Midbrain (tissue), 1 donor: ENCODE data around the gene RNF19B.
A peak's percentile ranks its signal among the peaks of the same experiment; 100 is the strongest.
"Not testable (repeated sequence)": the region's sequence is repeated elsewhere in the genome, so short reads cannot be mapped to it uniquely, and the experiment has no call there.

Source experiments
- DNase-seq: peaks from one replicate; lab custom pipeline; 2025; lab: John Stamatoyannopoulos, UW

Gene RNF19B

DNA sequence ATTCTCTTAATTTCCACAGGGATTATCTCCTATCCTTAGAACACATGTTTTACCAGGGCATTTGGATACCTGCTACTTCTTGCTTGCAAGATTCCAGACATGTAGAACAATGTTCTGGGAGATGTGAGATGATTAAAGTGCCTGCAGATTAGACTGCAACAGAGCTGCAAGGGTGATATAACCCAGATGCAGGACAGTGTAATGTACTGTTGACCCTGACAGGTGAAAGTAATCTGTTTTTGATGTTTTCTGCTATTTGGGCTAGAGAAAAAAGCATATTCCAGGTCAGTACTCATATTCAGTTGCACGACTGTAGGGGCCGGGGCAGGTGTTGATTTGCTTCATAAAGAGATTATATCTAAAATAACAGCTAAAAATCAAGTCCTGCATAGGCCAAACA is 36.3 kb downstream of the RNF19B start:
- no peak for DNase-seq

GRCh38 chr1:32927441-32927840 is 37.2 kb downstream of the RNF19B start:
- no peak for DNase-seq

DNA sequence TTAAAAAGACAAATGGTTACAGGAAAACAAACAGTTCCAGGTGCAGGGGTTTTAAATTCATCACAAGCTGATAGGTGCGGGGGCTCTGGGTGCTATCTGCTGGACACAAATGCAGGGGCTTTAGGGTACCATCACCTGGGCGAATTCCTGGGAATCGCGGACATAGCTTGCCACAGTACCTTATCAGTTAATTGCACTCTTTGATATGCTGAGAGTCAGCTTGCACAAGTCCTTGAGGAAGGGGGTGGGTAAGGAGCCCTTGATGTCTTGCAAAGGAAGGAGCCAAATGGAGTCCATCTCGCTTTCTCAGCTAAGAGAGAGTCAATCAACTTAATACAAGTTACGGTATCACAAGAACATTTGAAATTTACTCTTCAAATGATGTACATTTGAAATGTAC is 38.0 kb downstream of the RNF19B start:
- no peak for DNase-seq

DNA sequence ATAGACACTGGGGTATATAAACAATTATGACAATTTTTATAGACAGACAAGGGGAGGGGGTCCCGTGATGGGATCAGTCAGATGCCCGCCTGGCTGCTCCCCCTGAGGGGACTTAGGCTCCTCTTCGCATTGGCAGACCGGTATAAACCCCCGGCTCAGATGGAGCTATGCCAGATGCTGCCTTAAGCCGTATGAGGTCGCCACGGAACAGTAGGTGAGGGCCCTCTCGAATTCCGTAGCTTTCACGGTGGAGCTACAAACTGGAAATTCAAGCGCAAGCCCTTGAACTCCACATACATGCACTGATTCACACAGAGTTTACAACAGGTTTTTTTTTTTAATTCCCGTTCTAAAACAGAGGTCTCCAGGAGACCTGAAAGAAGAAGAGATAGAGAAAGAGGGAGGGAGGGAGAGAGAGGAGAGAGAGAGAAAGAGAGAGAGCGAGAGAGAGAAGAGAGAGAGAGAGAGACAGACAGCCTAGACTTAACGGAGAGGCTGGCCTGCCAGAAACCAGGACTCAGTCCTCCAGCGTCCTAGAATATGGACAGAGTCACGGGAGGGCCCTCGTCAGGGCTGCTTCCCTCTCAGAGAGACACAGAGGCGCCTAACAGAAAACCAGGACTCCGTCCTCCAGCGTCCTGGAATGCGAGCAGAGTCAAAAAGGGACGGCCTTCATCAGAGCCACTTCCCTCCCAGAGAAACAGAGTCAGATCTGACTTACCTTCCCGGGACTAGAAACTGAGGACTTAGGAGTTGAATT is 39.0 kb downstream of the RNF19B start:
- no peak for DNase-seq

DNA sequence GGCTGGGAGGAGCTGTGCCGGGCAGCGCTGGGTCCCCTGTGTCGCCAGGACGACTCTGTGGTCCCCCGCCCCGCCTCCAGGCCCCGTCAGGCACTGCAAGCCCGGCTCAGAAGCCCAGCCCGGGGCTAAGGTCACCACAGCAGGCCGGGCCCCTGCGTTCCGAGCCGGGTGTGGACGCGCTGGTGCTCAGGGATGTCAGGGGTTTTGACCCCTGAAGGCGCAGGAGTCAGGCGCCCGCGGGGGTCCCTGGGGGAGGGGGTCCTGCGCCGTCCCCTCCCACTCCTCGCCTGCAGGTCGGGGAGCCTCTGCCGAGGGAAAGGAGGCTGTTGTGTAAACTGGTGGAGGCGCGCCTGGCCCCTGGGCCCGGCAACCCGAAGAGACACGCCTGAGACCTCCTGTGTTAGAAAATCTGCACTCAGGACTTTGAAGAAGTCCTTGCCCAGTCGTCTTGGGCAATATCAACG is 39.7 kb downstream of the RNF19B start:
- DNase-seq = no peak

DNA sequence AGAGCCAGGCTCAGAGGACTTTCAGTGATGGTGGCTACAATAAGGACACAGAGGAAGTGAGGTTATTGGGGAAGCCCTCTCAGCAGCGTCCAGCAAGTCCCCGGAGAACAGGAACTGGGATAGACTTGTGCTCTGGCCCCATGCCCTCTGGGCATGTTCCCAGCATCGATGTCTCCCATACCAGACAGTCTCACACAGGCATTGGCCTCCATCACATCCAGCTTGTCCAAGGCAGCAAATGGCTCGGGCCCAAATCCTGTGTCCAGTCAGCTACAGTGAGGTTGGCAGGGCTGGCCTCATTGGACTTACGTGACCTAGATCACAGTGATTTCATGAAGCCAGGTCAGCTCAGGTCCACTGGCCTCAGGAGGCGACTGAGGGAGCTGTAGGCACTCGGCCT is 43.8 kb downstream of the RNF19B start:
- no peak for DNase-seq

DNA sequence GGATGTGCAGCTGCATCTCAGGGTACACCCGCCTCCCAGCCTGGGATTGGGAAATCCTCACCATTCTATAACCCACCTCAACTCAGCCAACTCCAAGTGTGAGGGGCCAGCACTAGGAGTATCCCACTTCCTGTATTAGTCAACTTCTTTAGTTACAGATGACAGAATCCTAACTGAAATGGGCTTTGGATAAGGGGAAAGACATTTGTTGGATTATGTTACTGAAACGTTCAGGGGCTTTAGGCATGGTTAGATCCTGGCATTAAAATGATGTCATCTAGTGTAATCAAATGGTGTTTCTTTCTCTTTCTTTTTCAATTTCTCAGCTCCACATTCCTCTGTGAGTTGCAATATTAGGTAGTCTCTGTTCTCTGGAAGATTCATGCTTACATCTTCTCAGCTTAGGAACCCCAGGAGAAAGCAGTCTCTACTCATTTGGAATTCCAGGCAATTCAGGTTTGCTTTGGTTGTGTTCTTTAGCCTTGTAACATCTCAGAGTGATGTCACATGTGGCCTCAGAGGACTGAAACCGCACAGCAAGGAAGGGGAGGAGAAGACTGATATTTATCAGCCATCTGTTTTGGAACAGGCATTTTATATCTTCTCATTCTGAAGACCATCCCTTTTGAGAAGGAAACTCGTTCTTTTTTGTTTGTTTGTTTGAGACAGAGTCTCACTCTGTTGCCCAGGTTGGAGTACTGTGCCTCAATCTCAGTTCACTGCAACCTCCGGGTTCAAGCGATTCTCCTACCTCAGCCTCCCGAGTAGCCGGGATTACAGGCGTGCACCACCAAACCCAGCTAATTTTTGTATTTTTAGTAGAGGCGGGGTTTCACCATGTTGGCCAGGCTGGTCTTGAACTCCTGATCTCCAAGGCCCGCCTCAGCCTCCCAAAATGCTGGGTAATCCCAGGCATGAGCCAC is 44.5 kb downstream of the RNF19B start:
- no peak for DNase-seq

- no peak for DNase-seq
Measured at GRCh38 chr1:32918179-32918578, 46.4 kb downstream of the RNF19B start.

GRCh38 chr1:32917521-32917920 is 47.1 kb downstream of the RNF19B start:
- DNase-seq = no peak

DNA sequence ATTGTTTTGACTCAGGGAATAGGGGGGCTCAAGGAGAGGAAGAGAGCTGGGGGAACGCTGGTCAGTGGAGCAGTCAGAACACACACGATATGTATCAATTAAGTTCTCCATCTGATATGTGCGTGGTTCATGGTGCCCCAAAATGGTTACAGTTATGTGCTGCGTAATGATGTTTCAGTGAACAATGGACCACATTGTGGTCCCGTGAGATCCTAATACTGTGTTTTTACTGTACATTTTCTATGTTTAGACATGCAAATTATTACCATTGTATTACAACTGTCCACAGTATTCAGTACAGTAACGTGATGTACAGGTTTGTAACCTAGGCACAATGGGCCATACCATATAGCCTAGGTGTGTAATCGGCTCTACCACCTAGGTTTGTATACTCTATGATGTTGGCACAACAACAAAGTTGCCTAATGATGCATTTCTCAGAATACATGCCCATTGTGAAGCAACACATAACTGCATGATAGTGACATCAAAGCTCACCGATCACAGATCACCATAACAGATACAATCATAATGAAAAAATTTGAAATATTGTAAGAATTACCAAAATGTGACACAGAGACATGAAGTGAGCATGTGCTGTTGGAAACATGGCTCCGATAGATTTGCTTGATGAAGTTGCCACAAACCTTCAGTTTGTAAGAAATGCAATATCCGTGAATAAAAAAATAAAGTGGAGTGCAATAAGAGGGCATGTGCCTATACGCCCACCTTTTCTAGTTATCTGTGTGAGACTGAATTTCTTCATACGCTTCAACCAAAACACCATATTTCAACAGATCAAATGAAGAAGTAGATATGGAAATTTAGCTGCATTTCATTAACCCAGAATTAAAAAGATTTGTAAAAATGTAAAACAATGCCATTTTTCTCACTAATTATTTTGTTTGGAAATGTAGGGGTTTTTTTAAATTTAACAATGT is 48.6 kb downstream of the RNF19B start:
- DNase-seq = no peak

GRCh38 chr1:32910319-32910718 is 54.3 kb downstream of the RNF19B start:
- no peak for DNase-seq

GRCh38 chr1:32907435-32907834 is 57.2 kb downstream of the RNF19B start:
- no peak for DNase-seq

- DNase-seq = no peak
Measured at GRCh38 chr1:32906654-32907053, 58.0 kb downstream of the RNF19B start.

GRCh38 chr1:32905588-32905987 is 59.0 kb downstream of the RNF19B start:
- DNase-seq = not testable (repeated sequence)

GRCh38 chr1:32904797-32905196 is 59.8 kb downstream of the RNF19B start:
- no peak for DNase-seq

DNA sequence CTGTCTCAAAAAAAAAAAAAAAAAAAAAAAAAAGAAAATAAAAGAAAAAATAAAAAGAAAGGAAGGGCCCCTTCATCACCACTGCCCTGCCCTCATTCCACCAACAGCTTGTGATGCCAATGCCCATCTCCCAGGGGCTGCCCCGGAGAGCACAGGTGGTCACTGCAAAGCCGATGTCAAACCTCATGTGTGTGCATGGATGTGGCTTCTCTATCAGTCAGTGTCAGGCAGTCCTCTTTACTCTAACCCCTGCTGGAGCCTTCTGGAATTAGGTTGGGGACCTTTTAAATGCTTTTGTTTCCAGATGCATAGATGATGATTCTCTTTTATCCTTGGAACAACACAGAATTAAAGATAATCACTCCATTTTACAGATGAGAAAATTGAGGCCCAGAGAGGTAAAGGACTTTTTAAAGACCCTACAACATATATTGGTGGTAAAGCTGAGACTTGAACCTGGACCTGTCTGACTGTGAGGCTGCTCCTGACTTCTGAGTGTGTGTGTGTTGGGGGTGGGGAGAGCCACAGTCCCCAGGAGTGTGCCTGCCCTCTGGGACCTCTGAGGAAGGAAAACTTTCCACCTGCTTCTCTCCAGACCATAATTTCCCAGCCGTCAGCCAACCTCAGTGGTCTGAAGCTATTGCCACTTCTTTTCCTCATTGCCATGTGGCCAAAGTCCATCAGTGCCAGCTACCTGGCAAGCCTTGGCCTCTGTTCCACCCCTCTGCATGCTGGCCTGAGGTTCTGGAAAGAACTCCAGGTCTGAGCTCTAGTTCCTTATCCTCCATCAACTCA is 60.4 kb downstream of the RNF19B start:
- DNase-seq = no peak

DNA sequence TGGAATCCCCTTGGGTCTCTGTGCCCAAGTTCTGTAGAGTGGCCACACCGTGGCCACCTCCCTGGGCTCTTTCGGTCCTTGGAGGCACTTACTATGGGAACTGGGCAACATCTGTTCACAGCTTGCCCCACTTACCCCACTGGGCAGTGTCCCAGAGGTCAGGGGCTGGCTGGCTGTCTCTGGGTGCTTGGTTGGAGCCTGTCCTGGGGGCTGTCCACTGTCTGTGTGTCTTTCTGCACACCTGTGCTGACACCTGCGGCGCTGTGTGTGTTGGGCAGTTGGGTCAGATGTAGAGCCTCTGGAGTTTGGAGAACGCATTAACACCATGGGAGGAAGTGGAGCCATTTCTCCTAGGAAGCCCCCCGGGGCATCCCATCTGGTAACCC is 62.1 kb downstream of the RNF19B start:
- no peak for DNase-seq

GRCh38 chr1:32901823-32902534 is 62.6 kb downstream of the RNF19B start:
- DNase-seq = no peak

GRCh38 chr1:32900956-32901822 is 63.4 kb downstream of the RNF19B start, which contains the start of gene TMEM54:
TMEM54 (minus strand) TSS chr1:32901389; CDS start chr1:32901238, 151 bp downstream.
- DNase-seq = peak; percentile 29
